ENCODE measurements around the gene CAMTA1. TPM values are rescaled to one million over a fixed set of nuclear protein-coding genes. Genes with fewer than 3 reads are reported as not detected.

Gene CAMTA1
- total and polyA plus RNA-seq, 2 experiments from 2014 or later: 213 to 341 TPM

GRCh38 chr1:7185721-7186120 lies 400.5 kb downstream of the CAMTA1 start:
- DNase-seq (ENCODE audit: low read depth in 1 of 2, low spot score in 1 of 2): no peak
- H3K9me3 ChIP-seq (ENCODE audit: low read depth): no peaks in the 10 kb centered on the region
- H3K4me3 ChIP-seq: no peak overlapping the region
- H3K36me3 ChIP-seq: no peaks in the 10 kb centered on the region
- H3K27ac ChIP-seq: no peak overlapping the region
- no peaks in the 10 kb centered on the region for H3K4me1 ChIP-seq (ENCODE audit: low read depth)
- TF ChIP-seq, protein P1, sequence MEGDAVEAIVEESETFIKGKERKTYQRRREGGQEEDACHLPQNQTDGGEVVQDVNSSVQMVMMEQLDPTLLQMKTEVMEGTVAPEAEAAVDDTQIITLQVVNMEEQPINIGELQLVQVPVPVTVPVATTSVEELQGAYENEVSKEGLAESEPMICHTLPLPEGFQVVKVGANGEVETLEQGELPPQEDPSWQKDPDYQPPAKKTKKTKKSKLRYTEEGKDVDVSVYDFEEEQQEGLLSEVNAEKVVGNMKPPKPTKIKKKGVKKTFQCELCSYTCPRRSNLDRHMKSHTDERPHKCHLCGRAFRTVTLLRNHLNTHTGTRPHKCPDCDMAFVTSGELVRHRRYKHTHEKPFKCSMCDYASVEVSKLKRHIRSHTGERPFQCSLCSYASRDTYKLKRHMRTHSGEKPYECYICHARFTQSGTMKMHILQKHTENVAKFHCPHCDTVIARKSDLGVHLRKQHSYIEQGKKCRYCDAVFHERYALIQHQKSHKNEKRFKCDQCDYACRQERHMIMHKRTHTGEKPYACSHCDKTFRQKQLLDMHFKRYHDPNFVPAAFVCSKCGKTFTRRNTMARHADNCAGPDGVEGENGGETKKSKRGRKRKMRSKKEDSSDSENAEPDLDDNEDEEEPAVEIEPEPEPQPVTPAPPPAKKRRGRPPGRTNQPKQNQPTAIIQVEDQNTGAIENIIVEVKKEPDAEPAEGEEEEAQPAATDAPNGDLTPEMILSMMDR (IDR thresholded peaks at IDR 0.05; ENCODE audit: low read depth, low read length): no peak
- peaks cover 10% of the 10 kb centered on the region for H3K27me3 ChIP-seq

- H3K4me3 ChIP-seq: no peak overlapping the region
- H3K27ac ChIP-seq: no peak overlapping the region
- no peaks in the 10 kb centered on the region for H3K36me3 ChIP-seq
- no peak for DNase-seq (ENCODE audit: low read depth in 1 of 2, low spot score in 1 of 2)
- H3K9me3 ChIP-seq (ENCODE audit: low read depth): no peaks in the 10 kb centered on the region
- no peaks in the 10 kb centered on the region for H3K4me1 ChIP-seq (ENCODE audit: low read depth)
- TF ChIP-seq, protein P1 (IDR thresholded peaks at IDR 0.05; ENCODE audit: low read depth, low read length): no peak
- peaks cover 16% of the 10 kb centered on the region for H3K27me3 ChIP-seq
Measured at GRCh38 chr1:7186382-7187111, 401.3 kb downstream of the CAMTA1 start.

GRCh38 chr1:7187112-7187493 lies 401.8 kb downstream of the CAMTA1 start:
- no peak overlapping the region for H3K27ac ChIP-seq
- H3K9me3 ChIP-seq (ENCODE audit: low read depth): no peaks in the 10 kb centered on the region
- TF ChIP-seq, protein P1 (IDR thresholded peaks at IDR 0.05; ENCODE audit: low read depth, low read length): no peak
- DNase-seq (ENCODE audit: low read depth in 1 of 2, low spot score in 1 of 2): no peak
- no peaks in the 10 kb centered on the region for H3K36me3 ChIP-seq
- H3K4me1 ChIP-seq (ENCODE audit: low read depth): no peaks in the 10 kb centered on the region
- peaks cover 20% of the 10 kb centered on the region for H3K27me3 ChIP-seq
- H3K4me3 ChIP-seq: no peak overlapping the region

- Histone ChIP-seq H3K27ac (no peak overlapping the region), H3K27me3 (peaks cover 23% of the 10 kb centered on the region), H3K4me1 (ENCODE audit: low read depth) (no peaks in the 10 kb centered on the region), H3K36me3 (no peaks in the 10 kb centered on the region), H3K9me3 (ENCODE audit: low read depth) (no peaks in the 10 kb centered on the region), H3K4me3 (no peak overlapping the region)
- TF ChIP-seq, protein P1 (IDR thresholded peaks at IDR 0.05; ENCODE audit: low read depth, low read length): no peak
- DNase-seq (ENCODE audit: low read depth in 1 of 2, low spot score in 1 of 2): no peak
Measured at GRCh38 chr1:7190261-7190660, 405.0 kb downstream of the CAMTA1 start.

DNA sequence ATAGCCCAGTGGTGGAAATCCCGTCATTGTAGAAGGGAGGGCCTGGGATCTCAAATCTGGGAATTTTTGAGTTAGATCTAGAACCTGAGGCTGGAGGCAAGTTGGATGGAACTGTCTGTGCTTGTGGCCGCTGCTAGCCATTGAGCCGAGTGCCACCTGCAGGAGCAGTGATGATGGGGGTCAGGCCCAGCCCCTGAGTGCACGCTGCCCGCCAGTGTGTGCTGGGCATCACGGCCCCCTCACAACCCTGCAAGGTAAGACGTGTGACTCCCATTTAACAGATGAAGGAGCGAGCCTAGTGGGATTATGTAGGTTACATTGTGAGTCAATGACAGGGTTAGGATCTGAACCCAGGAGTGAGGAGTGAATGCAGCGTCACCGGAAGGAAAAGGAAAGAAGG lies 407.2 kb downstream of the CAMTA1 start:
- no peak overlapping the region for H3K27ac ChIP-seq
- no peak for DNase-seq (ENCODE audit: low read depth in 1 of 2, low spot score in 1 of 2)
- TF ChIP-seq, protein P1 (IDR thresholded peaks at IDR 0.05; ENCODE audit: low read depth, low read length): no peak
- no peak overlapping the region for H3K4me3 ChIP-seq
- H3K36me3 ChIP-seq: no peaks in the 10 kb centered on the region
- no peaks in the 10 kb centered on the region for H3K9me3 ChIP-seq (ENCODE audit: low read depth)
- no peaks in the 10 kb centered on the region for H3K4me1 ChIP-seq (ENCODE audit: low read depth)
- H3K27me3 ChIP-seq: peaks cover 27% of the 10 kb centered on the region

All from cardiac muscle cell (in vitro differentiated cells and primary cell).